NCI-H2029 (cell line): ENCODE results near the gene GATA5.

Experiments used
- DNase-seq: peaks from one replicate; lab custom pipeline; 2025; lab: John Stamatoyannopoulos, UW

GATA5 gene

GRCh38 chr20:62487561-62488354, 12.0 kb upstream of the GATA5 start:
- DNase-seq: no peak

- no peak for DNase-seq
Observed at GRCh38 chr20:62487118-62487517, 11.3 kb upstream of the GATA5 start.

GRCh38 chr20:62486484-62486883, 10.7 kb upstream of the GATA5 start:
- no peak for DNase-seq

- no peak for DNase-seq
Observed at GRCh38 chr20:62485701-62486089, 9.9 kb upstream of the GATA5 start.

GRCh38 chr20:62485062-62485700, 9.4 kb upstream of the GATA5 start:
- DNase-seq: no peak

- DNase-seq: no peak
Observed at GRCh38 chr20:62484478-62484877, 8.7 kb upstream of the GATA5 start.

- no peak for DNase-seq
Observed at GRCh38 chr20:62483613-62484458, 8.0 kb upstream of the GATA5 start.

- DNase-seq: no peak
Observed at GRCh38 chr20:62482974-62483373, 7.2 kb upstream of the GATA5 start.

GRCh38 chr20:62482146-62482809, 6.5 kb upstream of the GATA5 start:
- no peak for DNase-seq

- no peak for DNase-seq
Observed at GRCh38 chr20:62481425-62482145, 5.8 kb upstream of the GATA5 start.

- DNase-seq: no peak
Observed at GRCh38 chr20:62480318-62480717, 4.5 kb upstream of the GATA5 start.

- no peak for DNase-seq
Observed at GRCh38 chr20:62479656-62480055, 3.9 kb upstream of the GATA5 start.

GRCh38 chr20:62479156-62479555, 3.4 kb upstream of the GATA5 start:
- no peak for DNase-seq

- DNase-seq: no peak
Observed at GRCh38 chr20:62477669-62478455, 2.1 kb upstream of the GATA5 start.

- DNase-seq: no peak
Observed at GRCh38 chr20:62476056-62476838, 452 bp upstream of the GATA5 start.

- DNase-seq: no peak
Observed at GRCh38 chr20:62475027-62475771, 596 bp downstream of the GATA5 start.

GRCh38 chr20:62474604-62475026, 1.2 kb downstream of the GATA5 start:
- DNase-seq: no peak

- DNase-seq: no peak
Observed at GRCh38 chr20:62473717-62474603, 1.8 kb downstream of the GATA5 start.
